GM12892 (cell line): ENCODE data around the gene FAM200A.

ENCODE experiments used
- POLR2A ChIP-seq: IDR thresholded peaks from 2 replicates; pipeline ENCODE4 v1.6.1; 2011; ENCODE audit warnings: low read depth, low read length, control low read depth
- POLR2AphosphoS5 ChIP-seq: IDR thresholded peaks from 2 replicates; pipeline ENCODE4 v1.6.1; 2011; ENCODE audit warnings: low read depth, low read length, control low read depth

DNA sequence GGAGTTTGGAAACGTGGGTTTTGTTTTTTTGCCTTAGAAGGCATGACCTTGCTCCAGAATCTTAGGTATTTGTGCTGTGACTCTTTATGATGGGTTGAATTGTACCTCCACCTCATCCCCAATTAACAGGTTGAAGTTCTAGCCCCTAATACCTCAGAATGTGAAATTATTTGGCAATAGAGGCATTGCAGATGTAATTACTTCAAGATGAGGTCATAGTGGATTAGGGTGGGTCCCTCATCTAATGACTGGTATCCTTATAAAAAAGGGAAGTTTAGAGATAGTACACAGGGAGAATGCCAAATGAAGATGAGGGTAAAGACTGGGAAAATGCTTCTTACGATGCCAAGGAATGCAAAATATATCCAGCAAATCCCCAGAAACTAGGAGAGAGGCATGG is 3.0 kb upstream of the FAM200A start:
- TF ChIP-seq POLR2AphosphoS5 (no peak), POLR2A (no peak)
